ENCODE data around the gene RYR2. TPM values are rescaled to one million over a fixed set of nuclear protein-coding genes. Genes with fewer than 3 reads are reported as not detected.

Gene RYR2
- total and polyA plus RNA-seq, 3 donors from 2014 or later: 5.4 to 9.5 (median 9.1) TPM

DNA sequence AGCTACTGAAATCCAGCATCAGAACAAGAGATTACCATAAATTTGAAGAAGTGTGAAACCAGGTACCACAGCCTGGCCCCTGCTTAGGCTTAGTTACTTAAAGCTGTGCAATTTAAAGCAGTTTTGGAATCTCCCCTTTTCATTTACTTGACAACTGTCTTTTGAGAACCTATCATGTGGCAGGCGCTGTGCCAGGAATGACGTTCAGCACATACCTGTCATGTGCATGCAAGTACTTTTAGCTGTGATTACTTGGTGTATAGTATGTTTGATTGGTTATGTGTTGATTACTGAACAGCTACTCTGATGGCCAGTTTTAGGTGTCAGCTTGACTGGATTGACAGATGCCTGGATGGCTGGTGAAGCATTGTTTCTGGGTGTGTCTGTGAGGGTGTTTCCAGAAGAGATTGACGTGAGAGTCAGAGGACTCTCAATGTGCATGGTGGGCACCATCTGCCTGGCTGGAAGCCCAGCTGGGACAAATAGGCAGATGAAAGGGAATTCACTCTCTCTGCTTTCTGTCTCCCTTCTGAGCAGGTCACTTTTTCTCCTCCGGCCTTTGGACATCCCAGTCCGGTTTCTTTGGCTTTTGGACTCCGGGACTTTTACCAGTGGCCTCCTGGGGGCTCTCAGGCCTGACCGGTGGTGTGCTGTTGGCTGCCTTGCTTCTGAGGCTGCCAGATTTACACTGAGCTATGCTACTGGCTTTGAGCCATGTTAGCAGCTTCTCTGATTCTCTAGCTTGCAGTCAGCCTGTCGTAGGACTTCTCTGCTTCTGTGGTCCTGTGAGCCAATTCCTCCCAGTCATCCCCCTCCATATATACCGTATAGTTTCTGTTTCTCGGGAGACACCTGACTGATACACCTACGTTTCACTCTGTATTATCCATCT is 178.0 kb downstream of the RYR2 start:
- 47 to 54% methylated on average over 11 of the region's 11 CpGs for WGBS, 2 donors

DNA sequence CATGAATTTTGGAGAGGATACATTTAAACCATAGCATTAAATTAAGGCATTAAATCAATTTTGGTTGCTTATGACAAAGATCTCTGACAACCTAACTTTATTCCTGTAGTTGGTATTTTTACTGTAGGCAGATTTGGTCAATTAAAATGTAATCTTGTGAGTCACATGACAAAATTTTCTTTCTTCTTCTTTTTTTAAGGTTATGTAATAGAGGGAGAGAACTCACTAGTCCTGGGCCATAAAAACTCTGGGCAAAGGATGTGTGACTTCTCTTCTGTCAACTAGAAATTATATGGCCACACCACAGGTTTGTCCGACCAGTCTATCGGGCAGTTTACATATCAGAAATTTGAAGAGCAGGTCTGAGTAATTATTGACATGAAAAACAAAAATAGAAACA is 181.4 kb downstream of the RYR2 start:
- 94 to 95% methylated on average over 2 of the region's 2 CpGs for WGBS, 2 donors
- H3K4me1 ChIP-seq: no peaks in the 10 kb centered on the region
- DNase-seq: no peak
- H3K9me3 ChIP-seq: no peaks in the 10 kb centered on the region
- H3K36me3 ChIP-seq (ENCODE audit: low read depth, missing control alignments): no peaks in the 10 kb centered on the region
- H3K4me3 ChIP-seq: no peak overlapping the region
- H3K27me3 ChIP-seq: no peaks in the 10 kb centered on the region
- intact Hi-C loops (cut with DNase I; ENCODE audit: low total_unique reads): no loop called here
- TF ChIP-seq CTCF (IDR thresholded peaks at IDR 0.05): no peak
- no peak for TF ChIP-seq POLR2A (IDR thresholded peaks at IDR 0.05)
- no peak overlapping the region for H3K27ac ChIP-seq

More for the DNA sequence above, 178.0 kb downstream of the RYR2 start:
- no peaks in the 10 kb centered on the region for H3K36me3 ChIP-seq (ENCODE audit: low read depth, missing control alignments)
- H3K9me3 ChIP-seq: no peaks in the 10 kb centered on the region
- H3K27ac ChIP-seq: no peak overlapping the region
- H3K4me1 ChIP-seq: no peaks in the 10 kb centered on the region
- intact Hi-C loops (cut with DNase I; ENCODE audit: low total_unique reads): no loop called here
- no peaks in the 10 kb centered on the region for H3K27me3 ChIP-seq
- no peak overlapping the region for H3K4me3 ChIP-seq
- no peak for DNase-seq
- no peak for TF ChIP-seq CTCF (IDR thresholded peaks at IDR 0.05)
- no peak for TF ChIP-seq POLR2A (IDR thresholded peaks at IDR 0.05)

- no peaks in the 10 kb centered on the region for H3K4me1 ChIP-seq
- no peak overlapping the region for H3K4me3 ChIP-seq
- intact Hi-C loops (cut with DNase I; ENCODE audit: low total_unique reads): no loop called here
- H3K36me3 ChIP-seq (ENCODE audit: low read depth, missing control alignments): no peaks in the 10 kb centered on the region
- TF ChIP-seq CTCF (IDR thresholded peaks at IDR 0.05) (no peak), POLR2A (IDR thresholded peaks at IDR 0.05) (no peak)
- H3K27me3 ChIP-seq: no peaks in the 10 kb centered on the region
- H3K9me3 ChIP-seq: no peaks in the 10 kb centered on the region
- no peak overlapping the region for H3K27ac ChIP-seq
- DNase-seq: no peak
- 66 to 72% methylated on average over 13 of the region's 13 CpGs for WGBS, 2 donors
These were observed 184.4 kb downstream of the RYR2 start for GRCh38 chr1:237226177-237226944.

- 93 to 96% methylated on average over 4 of the region's 4 CpGs for WGBS, 2 donors
- TF ChIP-seq POLR2A (IDR thresholded peaks at IDR 0.05) (no peak), CTCF (IDR thresholded peaks at IDR 0.05) (no peak)
- intact Hi-C loops (cut with DNase I; ENCODE audit: low total_unique reads): no loop called here
These were observed 185.5 kb downstream of the RYR2 start for GRCh38 chr1:237227476-237227875.

More at GRCh38 chr1:237227476-237227875, 185.5 kb downstream of the RYR2 start:
- no peak overlapping the region for H3K27ac ChIP-seq
- no peaks in the 10 kb centered on the region for H3K9me3 ChIP-seq
- no peaks in the 10 kb centered on the region for H3K4me1 ChIP-seq
- no peak overlapping the region for H3K4me3 ChIP-seq
- no peaks in the 10 kb centered on the region for H3K36me3 ChIP-seq (ENCODE audit: low read depth, missing control alignments)
- DNase-seq: no peak
- no peaks in the 10 kb centered on the region for H3K27me3 ChIP-seq
